Colon (tissue), 2 donors: ENCODE results near the gene ELOA2.
"Not testable (repeated sequence)": the region's sequence is repeated elsewhere in the genome, so short reads cannot be mapped to it uniquely, and the experiment has no call there.

Experiments used
- FAIRE-seq: peaks from 2 replicates; lab custom pipeline; 2012; peaks lifted over from hg19 to GRCh38; lab: Jason Lieb, UNC
- donor health status: control.
- donor health status: control.

Gene ELOA2, protein sequence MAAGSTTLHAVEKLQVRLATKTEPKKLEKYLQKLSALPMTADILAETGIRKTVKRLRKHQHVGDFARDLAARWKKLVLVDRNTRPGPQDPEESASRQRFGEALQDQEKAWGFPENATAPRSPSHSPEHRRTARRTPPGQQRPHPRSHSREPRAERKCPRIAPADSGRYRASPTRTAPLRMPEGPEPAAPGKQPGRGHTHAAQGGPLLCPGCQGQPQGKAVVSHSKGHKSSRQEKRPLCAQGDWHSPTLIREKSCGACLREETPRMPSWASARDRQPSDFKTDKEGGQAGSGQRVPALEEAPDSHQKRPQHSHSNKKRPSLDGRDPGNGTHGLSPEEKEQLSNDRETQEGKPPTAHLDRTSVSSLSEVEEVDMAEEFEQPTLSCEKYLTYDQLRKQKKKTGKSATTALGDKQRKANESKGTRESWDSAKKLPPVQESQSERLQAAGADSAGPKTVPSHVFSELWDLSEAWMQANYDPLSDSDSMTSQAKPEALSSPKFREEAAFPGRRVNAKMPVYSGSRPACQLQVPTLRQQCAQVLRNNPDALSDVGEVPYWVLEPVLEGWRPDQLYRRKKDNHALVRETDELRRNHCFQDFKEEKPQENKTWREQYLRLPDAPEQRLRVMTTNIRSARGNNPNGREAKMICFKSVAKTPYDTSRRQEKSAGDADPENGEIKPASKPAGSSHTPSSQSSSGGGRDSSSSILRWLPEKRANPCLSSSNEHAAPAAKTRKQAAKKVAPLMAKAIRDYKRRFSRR

DNA sequence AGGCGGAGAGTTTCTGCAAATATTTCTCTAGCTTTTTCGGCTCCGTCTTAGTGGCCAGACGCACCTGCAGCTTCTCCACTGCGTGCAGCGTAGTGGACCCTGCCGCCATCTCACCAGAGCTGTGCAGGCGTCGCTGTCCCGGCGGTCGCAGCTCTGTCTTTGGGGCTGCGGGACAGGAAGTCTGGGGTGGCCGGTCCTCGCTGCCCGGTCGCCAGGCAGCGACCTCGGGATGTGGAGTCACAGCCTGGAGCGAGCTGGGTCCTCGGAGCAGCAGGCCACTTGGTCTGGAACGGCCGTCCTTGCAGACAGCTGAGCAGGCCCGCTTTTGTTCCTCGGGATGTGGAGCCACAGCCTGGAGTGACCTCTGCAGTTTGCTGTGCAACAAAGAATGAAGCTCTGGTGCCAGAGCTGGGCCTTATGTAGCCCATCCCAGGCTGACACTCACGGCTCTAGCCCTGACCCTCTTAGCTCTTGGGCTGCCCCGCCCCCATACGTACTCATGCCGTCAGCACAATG lies at the start of gene ELOA2:
Gene ELOA2, minus strand, starts transcription at position 466 of the 516 bp plus-strand sequence. Its CDS starts 357 bp downstream, at position 109.
- no peak for FAIRE-seq

DNA sequence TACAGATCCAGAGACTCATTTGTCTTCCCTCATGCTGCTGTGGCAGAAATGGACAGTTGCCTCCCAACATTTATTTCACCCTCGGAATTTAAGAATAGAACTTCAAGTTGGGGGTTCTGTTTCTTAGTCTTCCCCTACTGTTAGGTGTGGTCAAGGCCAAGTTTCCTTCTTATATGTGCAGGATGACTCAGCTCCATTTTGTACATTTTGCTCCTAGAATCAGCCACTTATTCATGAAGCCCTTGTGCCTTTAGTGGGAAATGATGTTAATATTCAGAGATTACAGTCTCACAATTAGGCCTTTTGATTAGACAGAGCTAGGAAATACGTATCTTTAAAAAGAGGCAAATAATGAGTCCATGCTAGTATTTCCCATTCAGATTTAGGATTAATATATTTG lies 46.2 kb upstream of the ELOA2 start:
- no peak for FAIRE-seq

DNA sequence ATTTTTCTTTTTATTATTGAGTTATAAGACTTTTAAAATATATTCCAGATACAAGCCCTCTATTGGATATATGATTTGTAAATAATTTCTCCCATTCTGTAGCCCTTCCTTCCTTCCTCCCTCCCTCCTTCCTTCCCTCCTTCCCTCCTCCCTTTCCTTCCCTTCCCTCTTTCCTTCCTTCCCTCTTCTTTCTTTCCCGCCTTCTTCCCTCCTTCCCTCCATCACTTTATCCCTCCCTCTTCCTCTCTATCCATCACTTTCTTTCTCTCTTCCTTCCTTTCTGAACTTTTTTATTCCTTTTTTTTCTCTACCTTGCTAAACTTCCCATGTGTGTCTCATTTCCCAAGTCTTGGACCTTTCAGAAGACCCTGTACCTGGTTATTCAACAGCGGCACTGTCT lies 45.5 kb upstream of the ELOA2 start:
- FAIRE-seq, result no peak

DNA sequence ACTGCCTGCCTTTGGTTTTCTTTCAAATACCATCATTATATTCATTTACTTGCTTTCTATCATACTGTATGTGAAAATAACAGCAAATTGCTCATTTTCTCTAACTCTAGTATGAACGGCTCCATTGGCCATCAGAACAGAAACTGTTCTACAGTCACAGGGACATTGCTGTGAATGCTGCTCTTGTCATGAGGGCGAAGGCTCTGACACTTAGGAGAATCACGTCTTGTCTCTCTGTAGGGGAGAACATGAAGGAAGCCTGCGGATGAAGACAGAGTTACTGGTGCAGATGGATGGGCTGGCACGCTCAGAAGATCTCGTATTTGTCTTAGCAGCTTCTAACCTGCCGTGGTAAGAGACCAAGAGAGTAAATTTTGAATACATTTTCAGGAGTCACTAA lies 41.7 kb upstream of the ELOA2 start:
- no peak for FAIRE-seq

DNA sequence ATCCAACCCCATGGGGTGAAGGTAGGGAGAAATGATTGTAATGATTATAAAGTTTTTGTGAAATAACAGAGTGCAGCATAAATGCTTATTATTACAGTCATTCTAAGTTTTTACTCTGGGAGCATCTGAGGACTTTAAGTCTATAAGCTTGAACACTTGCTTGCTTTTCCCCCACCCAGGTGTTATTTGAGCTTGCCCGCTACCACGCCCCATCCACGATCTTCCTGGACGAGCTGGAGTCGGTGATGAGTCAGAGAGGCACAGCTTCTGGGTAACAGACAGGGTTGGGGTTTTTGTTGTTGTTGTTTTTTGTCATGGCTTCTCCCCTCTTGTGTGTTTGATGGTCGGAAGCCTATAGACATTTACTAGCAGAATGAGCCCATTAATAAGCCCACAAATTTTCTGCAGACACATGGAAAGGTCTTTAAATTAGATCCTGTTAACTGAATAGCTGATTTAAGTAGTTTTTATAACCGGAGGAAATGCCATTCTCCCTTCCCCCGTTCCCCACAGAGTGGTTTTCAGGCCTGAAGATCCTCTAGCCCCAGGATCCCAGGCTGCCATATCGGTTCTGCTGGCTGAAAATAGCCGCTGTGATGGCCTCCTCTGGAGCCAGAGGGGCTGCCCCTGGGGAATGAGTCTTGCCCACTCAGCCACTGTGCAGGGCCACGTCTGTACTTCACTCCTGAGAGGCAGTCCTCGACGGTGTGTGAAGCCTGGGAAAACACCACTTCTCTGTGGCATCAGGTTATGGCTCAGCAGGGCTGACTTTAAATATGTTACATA lies 39.9 kb upstream of the ELOA2 start:
- no peak for FAIRE-seq

DNA sequence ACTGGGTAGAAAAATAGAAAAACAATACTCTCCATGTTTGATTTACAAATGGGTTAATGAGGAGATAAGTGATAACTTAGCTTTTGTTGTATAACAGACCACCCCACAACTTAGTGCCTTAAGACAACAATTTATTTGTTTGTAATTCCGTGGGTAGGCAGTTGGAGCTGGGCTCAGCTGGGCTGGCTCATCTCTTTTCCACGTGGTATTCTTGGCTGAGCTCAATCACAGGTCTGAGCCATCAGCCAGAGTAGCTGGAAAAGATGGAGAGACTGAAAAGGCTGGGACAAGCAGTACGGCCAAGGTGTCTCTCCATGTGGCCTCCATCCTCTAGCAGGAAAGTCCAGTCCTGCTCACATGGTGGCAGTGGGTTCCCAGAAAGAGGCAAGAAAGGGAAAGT lies 32.2 kb upstream of the ELOA2 start:
- no peak for FAIRE-seq

DNA sequence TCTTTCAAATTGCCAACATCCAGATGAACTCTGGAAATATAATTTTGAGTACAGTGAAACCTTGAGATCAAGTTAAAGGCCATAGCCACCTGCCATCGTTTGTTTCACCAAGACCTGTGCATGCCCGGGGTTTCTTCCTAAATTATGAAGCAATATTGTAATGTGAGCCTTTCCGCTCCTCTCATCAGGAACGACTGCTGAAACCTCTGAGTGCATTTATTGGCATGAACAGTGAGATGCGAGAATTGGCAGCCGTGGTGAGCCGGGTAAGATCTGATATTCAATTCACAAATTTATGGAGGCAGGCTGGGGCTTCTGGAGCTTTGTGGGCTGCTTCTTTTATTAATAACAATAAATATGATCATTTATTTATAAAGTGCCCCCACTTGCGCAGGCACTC lies 27.7 kb upstream of the ELOA2 start:
- FAIRE-seq, result no peak

DNA sequence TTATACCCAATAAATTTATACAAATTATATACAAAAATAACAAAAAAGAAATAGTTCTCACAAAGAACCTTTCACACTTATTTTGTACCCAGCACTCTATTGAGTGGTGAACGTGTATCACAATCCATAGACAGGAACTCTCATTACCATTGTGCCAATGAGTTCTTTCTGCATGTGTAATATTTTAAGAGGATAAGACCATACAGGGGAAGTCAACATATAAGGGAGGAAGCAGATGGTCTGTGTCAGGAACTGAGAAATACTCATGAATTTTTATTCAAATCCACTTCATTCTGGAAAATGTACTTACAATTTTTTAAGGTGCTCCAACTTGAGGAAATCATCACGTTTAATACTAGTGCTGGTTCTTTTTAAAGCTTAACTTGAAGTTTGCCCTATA lies 27.1 kb upstream of the ELOA2 start:
- FAIRE-seq, result no peak

DNA sequence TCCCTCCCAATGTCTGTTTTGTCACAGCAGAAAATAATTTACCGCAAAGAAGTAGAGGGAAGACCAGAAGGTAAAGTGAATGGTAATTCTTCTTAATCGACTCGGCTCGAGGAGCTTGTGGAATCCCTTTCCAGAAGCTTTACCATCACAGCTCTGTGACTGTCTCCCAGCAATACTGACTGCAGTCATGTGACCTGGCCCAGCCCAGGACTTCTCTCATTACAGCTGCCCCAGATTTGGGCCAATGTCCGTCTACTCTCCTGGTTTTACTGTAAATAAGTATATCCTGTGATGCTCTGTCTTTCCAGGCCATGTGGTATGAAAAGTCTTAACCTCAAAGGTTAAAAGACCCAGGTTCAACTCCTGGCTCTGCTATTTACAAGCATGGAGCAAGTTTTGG lies 18.9 kb upstream of the ELOA2 start:
- FAIRE-seq, result no peak

DNA sequence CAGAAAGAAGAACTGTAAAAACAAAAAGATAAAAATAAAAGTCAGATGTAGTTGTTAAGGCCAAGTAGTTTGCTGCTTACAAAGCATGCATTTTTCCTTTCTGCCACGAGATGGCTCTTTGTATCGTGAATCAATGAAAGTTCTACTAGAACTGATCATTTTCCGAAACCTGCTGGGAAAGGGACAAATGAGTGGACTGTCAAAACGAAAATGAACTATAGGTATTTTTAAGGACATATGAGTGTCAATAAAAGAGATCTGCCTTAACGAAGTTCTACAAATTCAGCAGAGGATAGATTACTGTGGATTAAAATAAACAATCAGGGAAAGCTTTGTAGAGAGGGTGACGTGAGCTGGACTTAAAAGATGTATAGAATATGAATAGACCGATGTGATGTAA lies 15.0 kb upstream of the ELOA2 start:
- FAIRE-seq, result no peak

DNA sequence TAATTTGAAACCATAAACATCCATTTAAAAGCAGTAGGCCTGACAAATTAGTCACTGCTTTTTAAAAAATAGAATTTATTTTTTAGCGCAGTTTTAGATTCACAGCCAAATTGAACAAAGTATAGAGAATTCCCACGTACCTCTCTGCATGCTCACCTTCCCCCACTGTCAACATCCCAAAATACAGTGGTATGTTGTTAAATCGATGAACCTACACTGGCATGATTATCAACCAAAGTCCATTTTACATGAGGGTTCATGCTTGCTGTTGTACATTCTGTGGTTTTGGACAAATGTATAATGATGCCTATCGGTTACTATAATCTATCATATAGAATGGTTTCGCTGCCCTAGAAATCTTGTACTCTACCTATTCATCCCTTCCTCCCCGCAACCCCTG lies 5.6 kb upstream of the ELOA2 start:
- no peak for FAIRE-seq

DNA sequence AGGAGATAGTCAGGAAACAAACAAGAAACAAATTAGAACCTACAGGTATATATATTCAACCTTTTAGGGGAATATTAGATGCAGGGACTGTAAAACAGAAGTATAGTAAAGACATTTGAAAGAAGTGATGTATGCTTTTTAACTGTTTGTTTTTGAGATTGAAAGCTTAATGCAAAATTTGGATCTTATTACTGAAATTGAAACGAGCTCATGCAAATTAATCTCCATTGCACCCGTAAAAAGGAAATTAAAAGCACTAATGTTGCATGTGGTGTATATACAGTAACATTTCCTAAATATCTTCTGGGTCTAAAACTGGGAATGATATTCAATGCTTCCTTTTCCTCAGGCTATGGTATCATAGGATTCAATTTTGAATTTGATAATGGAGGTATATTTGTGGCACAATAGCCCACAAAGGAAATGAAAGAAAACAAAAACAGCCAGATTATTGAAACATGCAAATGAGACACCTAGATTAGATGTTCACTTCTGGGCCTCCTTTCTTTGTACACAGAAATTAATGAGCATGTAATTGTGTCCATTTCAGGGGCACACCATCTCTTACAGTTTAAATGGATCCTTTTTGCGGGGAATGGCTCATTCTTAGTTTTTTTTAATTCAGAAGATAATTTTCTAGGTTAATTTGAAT lies 1.6 kb upstream of the ELOA2 start:
- FAIRE-seq, result no peak

DNA sequence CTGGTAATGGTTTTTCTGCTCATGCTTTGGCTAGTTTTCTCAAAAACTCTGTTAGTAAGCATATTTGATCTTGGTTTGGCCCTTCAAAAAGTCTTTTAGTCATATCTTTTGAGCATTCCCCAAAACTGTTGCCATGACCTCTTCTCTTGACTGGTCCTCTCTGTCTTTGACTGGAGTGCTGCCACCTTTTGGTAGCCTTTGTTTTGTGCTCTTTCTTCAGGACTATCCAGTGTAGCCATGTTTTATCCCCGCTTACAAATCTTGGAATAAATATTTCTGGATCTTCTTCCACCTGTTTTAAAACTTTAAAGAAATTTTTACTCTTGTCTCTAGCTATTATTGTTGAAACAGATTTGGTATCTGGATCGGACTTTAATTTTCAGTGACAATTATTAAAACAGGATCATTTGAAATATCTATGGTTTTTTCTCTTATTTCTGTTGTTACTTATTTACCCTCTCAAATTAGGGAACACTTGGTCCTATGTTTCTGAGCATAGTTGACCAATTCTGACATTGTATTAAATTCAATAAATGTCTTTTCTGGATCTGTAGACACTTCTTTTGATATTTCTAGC lies 965 bp upstream of the ELOA2 start:
- no peak for FAIRE-seq

DNA sequence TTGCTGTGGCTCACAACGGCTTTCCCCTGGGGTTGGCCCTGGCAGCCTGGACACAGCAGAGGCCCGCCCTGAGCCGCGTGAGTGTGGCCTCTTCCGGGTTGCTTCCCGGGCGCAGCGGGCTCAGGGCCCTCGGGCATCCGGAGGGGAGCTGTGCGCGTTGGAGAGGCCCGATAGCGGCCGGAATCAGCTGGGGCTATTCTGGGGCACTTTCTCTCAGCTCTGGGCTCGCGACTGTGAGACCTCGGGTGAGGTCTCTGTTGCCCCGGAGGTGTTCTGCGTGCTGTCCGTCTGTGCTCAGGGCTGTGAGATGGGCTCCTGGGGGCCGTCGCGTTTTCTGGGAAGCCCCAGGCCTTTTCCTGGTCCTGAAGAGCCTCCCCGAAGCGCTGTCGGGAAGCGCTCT lies 830 bp downstream of the ELOA2 start:
- FAIRE-seq, result not testable (repeated sequence)

DNA sequence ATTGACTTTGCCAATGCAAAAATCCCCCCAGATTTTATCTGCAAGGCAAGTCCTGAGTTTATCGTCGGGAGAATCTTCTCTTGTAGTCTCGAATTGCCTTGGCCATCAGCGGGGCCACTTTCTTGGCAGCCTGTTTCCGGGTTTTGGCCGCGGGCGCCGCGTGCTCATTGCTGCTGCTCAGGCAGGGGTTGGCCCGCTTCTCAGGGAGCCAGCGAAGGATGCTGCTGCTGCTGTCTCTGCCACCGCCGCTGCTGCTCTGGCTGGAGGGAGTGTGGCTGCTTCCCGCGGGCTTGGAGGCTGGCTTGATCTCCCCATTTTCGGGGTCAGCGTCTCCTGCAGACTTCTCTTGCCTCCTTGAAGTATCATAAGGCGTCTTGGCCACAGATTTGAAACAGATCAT lies 2.5 kb downstream of the ELOA2 start:
- no peak for FAIRE-seq

DNA sequence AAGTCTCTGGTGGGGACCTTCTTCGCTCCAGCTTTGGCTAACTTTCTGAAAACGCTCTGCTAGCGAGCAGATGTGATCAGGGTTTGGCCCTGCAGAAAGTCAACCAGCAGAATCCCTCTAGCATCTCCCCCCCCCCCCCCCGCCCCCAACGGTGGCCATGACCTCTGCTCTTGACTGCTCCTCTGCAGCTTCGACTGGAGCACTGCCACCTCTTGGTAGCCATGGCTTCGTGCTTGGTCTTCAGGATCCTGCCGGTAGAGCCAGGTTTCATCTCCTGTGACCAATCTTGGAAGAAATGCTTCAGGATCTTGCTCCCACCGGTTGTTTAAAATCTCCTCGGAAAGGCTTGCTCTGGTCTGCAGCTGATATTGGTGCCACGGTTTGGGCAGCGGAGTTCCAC lies 4.5 kb downstream of the ELOA2 start:
- not testable (repeated sequence) for FAIRE-seq

DNA sequence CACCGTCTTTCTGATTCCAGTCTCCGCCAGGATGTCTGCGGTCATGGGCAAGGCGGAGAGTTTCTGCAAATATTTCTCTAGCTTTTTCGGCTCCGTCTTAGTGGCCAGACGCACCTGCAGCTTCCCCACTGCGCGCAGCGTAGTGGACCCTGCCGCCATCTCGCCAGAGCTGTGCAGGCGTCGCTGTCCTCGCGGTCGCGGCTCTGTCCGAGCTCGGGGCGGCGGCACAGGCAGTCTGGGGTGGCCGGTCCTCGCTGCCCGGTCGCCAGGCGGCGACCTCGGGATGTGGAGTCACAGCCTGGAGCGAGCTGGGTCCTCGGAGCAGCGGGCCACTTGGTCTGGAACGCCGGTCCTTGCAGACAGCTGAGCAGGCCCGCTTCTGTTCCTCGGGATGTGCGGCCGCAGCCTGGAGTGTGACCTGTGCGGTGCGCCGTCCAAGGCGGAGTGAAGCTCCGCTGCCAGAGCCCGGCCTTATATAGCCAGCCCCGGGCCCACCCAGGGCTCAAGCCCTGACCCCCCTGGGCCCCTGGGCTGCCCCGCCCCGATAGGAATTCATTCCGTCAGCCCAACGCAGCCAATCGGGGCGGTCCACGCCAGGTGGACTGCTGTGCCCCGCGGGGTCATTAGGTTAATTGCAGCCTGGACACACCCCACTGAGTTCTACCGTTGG lies 5.6 kb downstream of the ELOA2 start:
- FAIRE-seq, result not testable (repeated sequence)

DNA sequence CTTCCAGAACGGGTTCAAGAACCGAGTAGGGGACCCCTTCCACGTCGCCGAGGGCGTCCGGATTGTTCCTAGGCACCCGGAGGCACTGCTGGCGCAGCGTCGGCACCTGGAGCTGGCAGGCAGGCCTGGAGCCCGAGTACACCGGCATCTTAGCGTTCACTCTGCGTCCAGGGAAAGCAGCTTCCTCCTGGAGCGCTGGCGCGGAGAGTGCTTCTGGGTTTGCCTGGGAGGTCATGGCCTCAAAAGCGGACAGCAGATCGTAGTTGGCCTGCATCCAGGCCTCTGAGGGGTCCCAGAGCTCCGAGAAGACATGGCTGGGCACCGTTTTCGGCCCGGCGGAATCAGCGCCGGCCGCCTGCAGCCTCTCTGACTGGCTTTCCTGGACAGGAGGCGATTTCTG lies 6.7 kb downstream of the ELOA2 start:
- not testable (repeated sequence) for FAIRE-seq

DNA sequence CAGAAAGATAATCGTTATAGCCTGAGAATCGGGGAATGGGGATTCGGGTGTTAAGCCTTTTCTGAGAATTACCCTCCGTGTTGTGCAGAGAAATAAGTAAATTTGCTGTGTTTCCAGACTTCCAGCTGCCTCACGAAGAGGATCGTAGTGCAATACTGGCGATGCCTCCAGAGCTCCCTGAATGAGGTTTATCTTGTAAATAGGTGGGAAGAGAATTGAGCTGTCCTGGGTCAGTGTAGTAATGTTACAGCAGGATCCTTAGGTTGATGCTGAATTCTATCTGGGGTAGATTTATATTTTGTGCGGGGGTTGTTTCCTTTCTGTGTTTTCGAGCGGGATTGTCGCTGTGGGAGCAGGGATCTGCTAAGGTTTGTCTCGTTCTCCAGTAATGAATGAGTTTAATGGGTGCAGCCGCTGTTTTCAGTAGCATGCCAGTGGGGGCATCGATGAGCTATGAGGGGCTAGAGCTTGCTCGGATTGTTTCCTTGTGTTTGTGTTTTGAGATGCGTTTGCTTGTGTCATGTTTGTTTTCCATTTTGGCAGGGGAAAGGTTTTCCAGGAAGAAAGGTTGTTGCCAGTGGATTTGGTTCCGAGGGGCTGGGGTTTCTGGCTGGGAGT lies 9.8 kb downstream of the ELOA2 start:
- not testable (repeated sequence) for FAIRE-seq

DNA sequence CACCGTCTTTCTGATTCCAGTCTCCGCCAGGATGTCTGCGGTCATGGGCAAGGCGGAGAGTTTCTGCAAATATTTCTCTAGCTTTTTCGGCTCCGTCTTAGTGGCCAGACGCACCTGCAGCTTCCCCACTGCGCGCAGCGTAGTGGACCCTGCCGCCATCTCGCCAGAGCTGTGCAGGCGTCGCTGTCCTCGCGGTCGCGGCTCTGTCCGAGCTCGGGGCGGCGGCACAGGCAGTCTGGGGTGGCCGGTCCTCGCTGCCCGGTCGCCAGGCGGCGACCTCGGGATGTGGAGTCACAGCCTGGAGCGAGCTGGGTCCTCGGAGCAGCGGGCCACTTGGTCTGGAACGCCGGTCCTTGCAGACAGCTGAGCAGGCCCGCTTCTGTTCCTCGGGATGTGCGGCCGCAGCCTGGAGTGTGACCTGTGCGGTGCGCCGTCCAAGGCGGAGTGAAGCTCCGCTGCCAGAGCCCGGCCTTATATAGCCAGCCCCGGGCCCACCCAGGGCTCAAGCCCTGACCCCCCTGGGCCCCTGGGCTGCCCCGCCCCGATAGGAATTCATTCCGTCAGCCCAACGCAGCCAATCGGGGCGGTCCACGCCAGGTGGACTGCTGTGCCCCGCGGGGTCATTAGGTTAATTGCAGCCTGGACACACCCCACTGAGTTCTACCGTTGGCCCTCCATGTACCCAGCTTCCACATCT lies 11.5 kb downstream of the ELOA2 start:
- FAIRE-seq, result not testable (repeated sequence)
